ENCODE measurements around the gene FTSJ3.

FTSJ3 gene

GRCh38 chr17:63773272-63774140 is 54.0 kb downstream of the FTSJ3 start, which contains the start of gene CCDC47 (continued):
- peak; percentile 43; the same call in 1 of the 2 replicates for TF ChIP-seq ZBTB44 (tag by site-specific recombination; IDR thresholded peaks at IDR 0.05)
- peak; percentile 94 for TF ChIP-seq YY1 (tag by site-specific recombination; IDR thresholded peaks at IDR 0.05)
- TF ChIP-seq, protein P1, sequence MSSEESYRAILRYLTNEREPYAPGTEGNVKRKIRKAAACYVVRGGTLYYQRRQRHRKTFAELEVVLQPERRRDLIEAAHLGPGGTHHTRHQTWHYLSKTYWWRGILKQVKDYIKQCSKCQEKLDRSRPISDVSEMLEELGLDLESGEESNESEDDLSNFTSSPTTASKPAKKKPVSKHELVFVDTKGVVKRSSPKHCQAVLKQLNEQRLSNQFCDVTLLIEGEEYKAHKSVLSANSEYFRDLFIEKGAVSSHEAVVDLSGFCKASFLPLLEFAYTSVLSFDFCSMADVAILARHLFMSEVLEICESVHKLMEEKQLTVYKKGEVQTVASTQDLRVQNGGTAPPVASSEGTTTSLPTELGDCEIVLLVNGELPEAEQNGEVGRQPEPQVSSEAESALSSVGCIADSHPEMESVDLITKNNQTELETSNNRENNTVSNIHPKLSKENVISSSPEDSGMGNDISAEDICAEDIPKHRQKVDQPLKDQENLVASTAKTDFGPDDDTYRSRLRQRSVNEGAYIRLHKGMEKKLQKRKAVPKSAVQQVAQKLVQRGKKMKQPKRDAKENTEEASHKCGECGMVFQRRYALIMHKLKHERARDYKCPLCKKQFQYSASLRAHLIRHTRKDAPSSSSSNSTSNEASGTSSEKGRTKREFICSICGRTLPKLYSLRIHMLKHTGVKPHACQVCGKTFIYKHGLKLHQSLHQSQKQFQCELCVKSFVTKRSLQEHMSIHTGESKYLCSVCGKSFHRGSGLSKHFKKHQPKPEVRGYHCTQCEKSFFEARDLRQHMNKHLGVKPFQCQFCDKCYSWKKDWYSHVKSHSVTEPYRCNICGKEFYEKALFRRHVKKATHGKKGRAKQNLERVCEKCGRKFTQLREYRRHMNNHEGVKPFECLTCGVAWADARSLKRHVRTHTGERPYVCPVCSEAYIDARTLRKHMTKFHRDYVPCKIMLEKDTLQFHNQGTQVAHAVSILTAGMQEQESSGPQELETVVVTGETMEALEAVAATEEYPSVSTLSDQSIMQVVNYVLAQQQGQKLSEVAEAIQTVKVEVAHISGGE (tag by site-specific recombination; conservative IDR thresholded peaks at IDR 0.05; ENCODE audit: low read depth): peak; percentile 93
- TF ChIP-seq ZFP37 (tag by site-specific recombination; IDR thresholded peaks at IDR 0.05): 0 out of 2 replicates have a peak, but pooled peaks have one; percentile 13
- 0 out of 2 replicates have a peak, but pooled peaks have one; percentile 30 for TF ChIP-seq MYNN (tag by site-specific recombination; IDR thresholded peaks at IDR 0.05; ENCODE audit: borderline replicate concordance)
- 0 out of 2 replicates have a peak, but pooled peaks have one; percentile 47 for TF ChIP-seq OVOL3 (tag by site-specific recombination; IDR thresholded peaks at IDR 0.05)
- peak; percentile 97 for TF ChIP-seq ZEB2 (tag by site-specific recombination; IDR thresholded peaks at IDR 0.05)
- peak; percentile 32; the same call in 1 of the 2 replicates for TF ChIP-seq ZIC2 (tag by site-specific recombination; IDR thresholded peaks at IDR 0.05)
- peak; percentile 59 for TF ChIP-seq PRDM10 (tag by site-specific recombination; IDR thresholded peaks at IDR 0.05)
- TF ChIP-seq ZNF2 (tag by site-specific recombination; IDR thresholded peaks at IDR 0.05): peak; percentile 91
- TF ChIP-seq, protein P2, sequence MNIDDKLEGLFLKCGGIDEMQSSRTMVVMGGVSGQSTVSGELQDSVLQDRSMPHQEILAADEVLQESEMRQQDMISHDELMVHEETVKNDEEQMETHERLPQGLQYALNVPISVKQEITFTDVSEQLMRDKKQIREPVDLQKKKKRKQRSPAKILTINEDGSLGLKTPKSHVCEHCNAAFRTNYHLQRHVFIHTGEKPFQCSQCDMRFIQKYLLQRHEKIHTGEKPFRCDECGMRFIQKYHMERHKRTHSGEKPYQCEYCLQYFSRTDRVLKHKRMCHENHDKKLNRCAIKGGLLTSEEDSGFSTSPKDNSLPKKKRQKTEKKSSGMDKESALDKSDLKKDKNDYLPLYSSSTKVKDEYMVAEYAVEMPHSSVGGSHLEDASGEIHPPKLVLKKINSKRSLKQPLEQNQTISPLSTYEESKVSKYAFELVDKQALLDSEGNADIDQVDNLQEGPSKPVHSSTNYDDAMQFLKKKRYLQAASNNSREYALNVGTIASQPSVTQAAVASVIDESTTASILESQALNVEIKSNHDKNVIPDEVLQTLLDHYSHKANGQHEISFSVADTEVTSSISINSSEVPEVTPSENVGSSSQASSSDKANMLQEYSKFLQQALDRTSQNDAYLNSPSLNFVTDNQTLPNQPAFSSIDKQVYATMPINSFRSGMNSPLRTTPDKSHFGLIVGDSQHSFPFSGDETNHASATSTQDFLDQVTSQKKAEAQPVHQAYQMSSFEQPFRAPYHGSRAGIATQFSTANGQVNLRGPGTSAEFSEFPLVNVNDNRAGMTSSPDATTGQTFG (tag by site-specific recombination; IDR thresholded peaks at IDR 0.05; ENCODE audit: borderline replicate concordance): no peak
- peak; percentile 78; the same call in 1 of the 2 replicates for TF ChIP-seq BCL11A (tag by site-specific recombination; IDR thresholded peaks at IDR 0.05; ENCODE audit: low read depth)
- TF ChIP-seq ZNF610 (tag by site-specific recombination; IDR thresholded peaks at IDR 0.05; ENCODE audit: borderline replicate concordance): peak; percentile 52
- no peak for TF ChIP-seq ZNF18 (tag by site-specific recombination; IDR thresholded peaks at IDR 0.05)
- TF ChIP-seq ZNF24 (tag by site-specific recombination; IDR thresholded peaks at IDR 0.05): peak; percentile 95
- no peak for TF ChIP-seq ZNF701 (tag by site-specific recombination; IDR thresholded peaks at IDR 0.05)
- peak; percentile 98 for TF ChIP-seq ZNF335 (tag by site-specific recombination; conservative IDR thresholded peaks at IDR 0.05)
- no peak for TF ChIP-seq ZNF747 (tag by site-specific recombination; IDR thresholded peaks at IDR 0.05)
- TF ChIP-seq HOXD13 (CRISPR knock-in tag; IDR thresholded peaks at IDR 0.05; ENCODE audit: borderline replicate concordance): no peak
- no peak for TF ChIP-seq ZNF776 (tag by site-specific recombination; IDR thresholded peaks at IDR 0.05; ENCODE audit: borderline replicate concordance)
- TF ChIP-seq, protein P3, sequence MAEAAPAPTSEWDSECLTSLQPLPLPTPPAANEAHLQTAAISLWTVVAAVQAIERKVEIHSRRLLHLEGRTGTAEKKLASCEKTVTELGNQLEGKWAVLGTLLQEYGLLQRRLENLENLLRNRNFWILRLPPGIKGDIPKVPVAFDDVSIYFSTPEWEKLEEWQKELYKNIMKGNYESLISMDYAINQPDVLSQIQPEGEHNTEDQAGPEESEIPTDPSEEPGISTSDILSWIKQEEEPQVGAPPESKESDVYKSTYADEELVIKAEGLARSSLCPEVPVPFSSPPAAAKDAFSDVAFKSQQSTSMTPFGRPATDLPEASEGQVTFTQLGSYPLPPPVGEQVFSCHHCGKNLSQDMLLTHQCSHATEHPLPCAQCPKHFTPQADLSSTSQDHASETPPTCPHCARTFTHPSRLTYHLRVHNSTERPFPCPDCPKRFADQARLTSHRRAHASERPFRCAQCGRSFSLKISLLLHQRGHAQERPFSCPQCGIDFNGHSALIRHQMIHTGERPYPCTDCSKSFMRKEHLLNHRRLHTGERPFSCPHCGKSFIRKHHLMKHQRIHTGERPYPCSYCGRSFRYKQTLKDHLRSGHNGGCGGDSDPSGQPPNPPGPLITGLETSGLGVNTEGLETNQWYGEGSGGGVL (tag by site-specific recombination; IDR thresholded peaks at IDR 0.05): no peak
- TF ChIP-seq ZNF623 (tag by site-specific recombination; IDR thresholded peaks at IDR 0.05): peak; percentile 25; the same call in 1 of the 2 replicates
- TF ChIP-seq ZNF600 (tag by site-specific recombination; IDR thresholded peaks at IDR 0.05): peak; percentile 99

Measured in HEK293 (cell line).